ENCODE results near the gene SOX8. TPM values are rescaled to one million over a fixed set of nuclear protein-coding genes. Genes with fewer than 3 reads are reported as not detected.

Gene SOX8
- total RNA-seq, 1 experiment from 2014 or later: not detected

- CTCF ChIA-PET: interaction anchor here (0.7 kb wide), 2 partner anchors 18 to 131 kb away, joined by 3 to 7 read pairs; no protein-coding TSS in a partner anchor
- DNase-seq: peak in 1 of 2 experiments; percentile 35
- POLR2A ChIA-PET (ENCODE audit: unreplicated experiment): interaction anchor here (0.6 to 1.3 kb wide), 3 partner anchors 10 to 152 kb away, joined by 3 to 5 read pairs (median 3); no protein-coding TSS in a partner anchor
- Histone ChIP-seq H3F3A (ENCODE audit: insufficient read depth, low read depth) (peaks cover 3% of the 10 kb centered on the region; the same call in 1 of the 2 replicates), H3K27ac (no peak overlapping the region), H3K36me3 (ENCODE audit: low read depth) (no peaks in the 10 kb centered on the region), H3K79me2 (ENCODE audit: low read depth) (no peaks in the 10 kb centered on the region), H3K9me3 (ENCODE audit: insufficient read depth, low read depth) (no peaks in the 10 kb centered on the region), H3K27me3 (ENCODE audit: insufficient read depth, low read depth) (no peaks in the 10 kb centered on the region), H3K4me1 (replicated peaks; ENCODE audit: insufficient read depth) (no peaks in the 10 kb centered on the region), H4K20me1 (ENCODE audit: insufficient read depth) (no peaks in the 10 kb centered on the region; the same call in 1 of the 2 replicates), H2AFZ (no peak overlapping the region), H3K4me2 (no peak overlapping the region), H3K4me3 (no peak overlapping the region), H3K9me2 (ENCODE audit: insufficient read depth) (no peaks in the 10 kb centered on the region)
- no TSS peak for BruUV-seq (replicated peaks)
- intact Hi-C loops (cut with micrococcal nuclease; ENCODE audit: unreplicated experiment): no loop called here
- TF ChIP-seq CTCF (conservative IDR thresholded peaks at IDR 0.05): no peak
- no peak for TF ChIP-seq EZH2 (IDR thresholded peaks at IDR 0.05; ENCODE audit: low read depth)
Observed at GRCh38 chr16:963913-964312, 17.7 kb upstream of the SOX8 start.

- TF ChIP-seq CTCF (conservative IDR thresholded peaks at IDR 0.05) (no peak), EZH2 (IDR thresholded peaks at IDR 0.05; ENCODE audit: low read depth) (no peak)
- POLR2A ChIA-PET (ENCODE audit: unreplicated experiment): interaction anchor here (0.6 to 1.3 kb wide), 4 partner anchors 10 to 229 kb away, joined by 3 to 5 read pairs (median 3); no protein-coding TSS in a partner anchor
- no peak overlapping the region for H3K4me2 ChIP-seq
Observed at GRCh38 chr16:964356-965035, 17.1 kb upstream of the SOX8 start.

GRCh38 chr16:965036-965395 lies 16.6 kb upstream of the SOX8 start:
- H3F3A ChIP-seq (ENCODE audit: insufficient read depth, low read depth): peaks cover 3% of the 10 kb centered on the region; the same call in 1 of the 2 replicates
- peaks cover 8% of the 10 kb centered on the region for H3K4me1 ChIP-seq (replicated peaks; ENCODE audit: insufficient read depth)
- ChIA-PET CTCF (no interaction called here), POLR2A (ENCODE audit: unreplicated experiment) (no interaction called here)
- H3K9me3 ChIP-seq (ENCODE audit: insufficient read depth, low read depth): no peaks in the 10 kb centered on the region
- intact Hi-C loops (cut with micrococcal nuclease; ENCODE audit: unreplicated experiment): no loop called here
- no TSS peak for BruUV-seq (replicated peaks)
- H3K9me2 ChIP-seq (ENCODE audit: insufficient read depth): no peaks in the 10 kb centered on the region
- H4K20me1 ChIP-seq (ENCODE audit: insufficient read depth): no peaks in the 10 kb centered on the region; the same call in 1 of the 2 replicates
- H3K79me2 ChIP-seq (ENCODE audit: low read depth): peaks cover 8% of the 10 kb centered on the region; the same call in 1 of the 2 replicates
- H3K4me2 ChIP-seq: no peak overlapping the region
- no peak overlapping the region for H3K4me3 ChIP-seq
- H2AFZ ChIP-seq: no peak overlapping the region
- H3K27me3 ChIP-seq (ENCODE audit: insufficient read depth, low read depth): no peaks in the 10 kb centered on the region
- no peak overlapping the region for H3K27ac ChIP-seq
- H3K36me3 ChIP-seq (ENCODE audit: low read depth): no peaks in the 10 kb centered on the region
- no peak for TF ChIP-seq EZH2 (IDR thresholded peaks at IDR 0.05; ENCODE audit: low read depth)
- TF ChIP-seq CTCF (conservative IDR thresholded peaks at IDR 0.05): no peak
- DNase-seq: no peak

More at GRCh38 chr16:964356-965035, 17.1 kb upstream of the SOX8 start:
- Histone ChIP-seq H3K4me3 (no peak overlapping the region), H3K4me1 (replicated peaks; ENCODE audit: insufficient read depth) (peaks cover 3% of the 10 kb centered on the region; the same call in 1 of the 2 replicates), H3K9me3 (ENCODE audit: insufficient read depth, low read depth) (no peaks in the 10 kb centered on the region), H3F3A (ENCODE audit: insufficient read depth, low read depth) (peaks cover 3% of the 10 kb centered on the region; the same call in 1 of the 2 replicates), H2AFZ (no peak overlapping the region), H3K27ac (no peak overlapping the region), H3K9me2 (ENCODE audit: insufficient read depth) (no peaks in the 10 kb centered on the region), H3K36me3 (ENCODE audit: low read depth) (no peaks in the 10 kb centered on the region), H3K79me2 (ENCODE audit: low read depth) (peaks cover 3% of the 10 kb centered on the region; the same call in 1 of the 2 replicates), H3K27me3 (ENCODE audit: insufficient read depth, low read depth) (no peaks in the 10 kb centered on the region), H4K20me1 (ENCODE audit: insufficient read depth) (no peaks in the 10 kb centered on the region; the same call in 1 of the 2 replicates)
- CTCF ChIA-PET: interaction anchor here (0.7 kb wide), 1 partner anchor 19 kb away, joined by 7 read pairs; no protein-coding TSS in a partner anchor
- intact Hi-C loops (cut with micrococcal nuclease; ENCODE audit: unreplicated experiment): no loop called here
- peak in 1 of 2 experiments; percentile 46 for DNase-seq
- no TSS peak for BruUV-seq (replicated peaks)

Data from PC-9 (cell line).